Ramos (cell line): ENCODE measurements around the gene HNRNPAB.

ENCODE experiments used
- in situ Hi-C: fragments of 300-500 bp; cut with MboI; formaldehyde crosslinking; loops from one replicate; pipeline ENCODE4 v1.14.3; 2022; ENCODE audit warnings: low sequenced_read_pairs; ENCODE audit not compliant: unreplicated experiment

The HNRNPAB gene

DNA sequence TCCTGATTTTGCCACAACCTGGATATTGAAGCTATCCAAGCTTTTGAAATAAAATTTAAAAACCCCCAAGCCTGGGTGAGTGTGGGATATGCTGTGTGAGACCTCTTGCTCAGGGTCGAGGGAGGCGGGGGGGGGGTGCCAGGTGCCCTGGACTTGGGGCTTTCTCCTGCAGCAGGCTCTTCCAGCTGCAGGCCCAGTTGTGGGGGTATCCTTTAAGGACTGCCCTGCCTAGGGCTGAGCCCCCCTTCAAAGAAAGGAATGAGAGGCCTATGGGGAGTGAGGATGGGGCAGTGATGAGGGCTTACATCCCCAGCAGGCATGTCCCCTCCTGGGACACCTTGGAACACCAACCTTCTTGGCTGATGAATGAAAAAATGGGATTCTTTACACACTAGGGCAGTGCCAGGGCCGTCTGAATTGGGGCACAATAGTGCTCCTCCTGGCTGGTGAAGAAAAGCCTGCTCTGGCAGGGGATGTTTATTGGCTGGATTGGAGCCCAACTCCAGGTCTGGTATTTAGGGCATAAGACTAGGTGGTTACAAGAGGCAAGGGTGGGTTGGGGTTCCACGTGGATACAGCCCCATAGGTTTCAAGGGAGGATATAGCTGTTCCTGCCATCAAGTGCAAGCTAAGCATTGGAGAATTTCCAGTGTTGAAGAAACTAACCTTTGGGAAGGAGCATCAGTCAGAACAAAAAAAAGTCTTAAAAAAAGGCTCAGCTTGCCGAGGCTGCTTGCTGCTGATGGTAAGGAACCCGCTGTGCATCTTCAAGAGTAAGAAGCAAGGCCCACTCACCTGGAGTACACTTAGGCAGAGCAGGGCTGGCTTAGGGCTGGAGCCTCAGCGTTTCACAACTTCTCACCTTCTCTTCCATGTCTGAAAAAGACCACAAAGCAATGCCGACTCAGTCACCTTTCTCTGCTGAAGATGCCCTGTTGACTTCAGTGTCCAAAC, 7.0 kb downstream of the HNRNPAB start:
- in situ Hi-C loops, result no loop called here

DNA sequence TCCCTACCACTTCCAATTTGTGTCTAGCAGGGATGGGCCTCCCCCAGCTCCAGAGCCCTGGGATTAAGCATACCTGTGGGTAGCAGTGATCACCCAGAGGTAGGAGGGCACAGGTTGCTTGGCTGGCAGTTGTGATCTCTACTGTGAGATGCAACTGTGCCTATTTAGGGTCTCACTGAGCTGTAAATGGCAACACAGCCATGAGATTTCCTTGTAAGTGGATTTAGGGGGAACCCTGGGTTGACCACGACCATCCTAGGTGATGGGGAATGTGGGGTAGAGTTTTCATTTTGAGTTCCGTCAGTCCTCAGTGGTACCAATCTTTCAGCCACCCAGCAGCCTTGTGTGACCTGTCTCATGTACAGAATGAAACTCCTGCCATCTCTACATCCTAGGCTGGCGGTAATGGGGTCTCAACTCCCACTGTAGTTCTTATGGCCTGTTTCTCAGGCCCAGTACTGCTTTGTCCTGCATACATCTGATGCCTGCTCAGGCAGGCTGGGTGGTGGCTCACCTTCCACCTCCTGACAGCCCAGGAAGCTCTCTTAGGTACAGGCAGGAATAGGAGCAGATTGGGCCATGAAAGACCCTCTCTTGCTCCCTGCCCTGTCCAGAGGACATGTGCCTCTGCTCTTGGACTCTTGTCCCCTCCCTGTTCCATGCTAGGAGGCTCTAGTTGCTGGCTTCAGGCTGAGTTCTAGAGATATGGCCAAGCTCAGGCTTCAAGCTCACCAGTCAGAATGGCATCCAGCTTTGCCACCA, 8.1 kb downstream of the HNRNPAB start:
- in situ Hi-C loops, result no loop called here

DNA sequence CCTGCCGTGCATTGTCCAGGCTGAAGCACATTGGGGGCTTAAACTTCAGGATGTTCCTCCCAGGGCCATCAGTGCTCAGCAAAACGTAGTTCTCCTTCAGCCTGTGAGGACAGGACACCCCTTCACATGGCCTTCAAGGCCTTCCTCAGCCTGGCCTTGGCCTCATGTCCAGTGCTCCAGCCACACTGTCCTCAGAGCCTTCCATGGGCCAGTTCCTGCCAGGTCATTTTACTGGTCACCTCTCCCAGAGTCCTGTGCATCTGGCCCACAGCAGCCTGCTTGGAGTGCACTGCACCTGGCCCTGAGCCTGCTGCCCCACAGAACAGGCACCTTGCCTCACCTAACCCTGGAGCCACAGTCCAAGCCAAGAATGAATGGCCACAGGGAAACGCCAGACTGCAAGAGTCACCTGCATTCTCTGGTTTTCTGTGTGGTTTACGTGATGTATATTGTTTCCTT, 8.7 kb downstream of the HNRNPAB start:
- in situ Hi-C loops, result no loop called here

DNA sequence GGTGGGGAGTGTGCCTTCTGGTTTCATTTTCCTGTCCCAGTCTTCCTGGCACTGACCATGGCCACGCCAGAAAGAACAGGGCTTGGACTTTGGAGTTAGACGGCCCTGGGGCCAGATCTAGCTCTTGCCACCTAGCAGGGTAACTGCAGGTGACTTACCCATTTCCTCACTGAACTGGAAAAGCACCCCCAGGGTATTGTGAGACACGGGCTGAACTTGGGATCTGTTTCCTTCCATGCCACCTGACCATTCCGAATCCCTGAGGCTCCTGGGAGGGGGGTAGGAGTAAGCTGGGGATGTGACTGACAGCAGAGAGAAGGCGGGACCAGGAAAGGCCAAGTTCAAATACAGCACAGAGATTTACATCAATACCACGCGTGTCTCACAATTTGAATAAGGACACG, 9.4 kb downstream of the HNRNPAB start:
- in situ Hi-C loops, result no loop called here

DNA sequence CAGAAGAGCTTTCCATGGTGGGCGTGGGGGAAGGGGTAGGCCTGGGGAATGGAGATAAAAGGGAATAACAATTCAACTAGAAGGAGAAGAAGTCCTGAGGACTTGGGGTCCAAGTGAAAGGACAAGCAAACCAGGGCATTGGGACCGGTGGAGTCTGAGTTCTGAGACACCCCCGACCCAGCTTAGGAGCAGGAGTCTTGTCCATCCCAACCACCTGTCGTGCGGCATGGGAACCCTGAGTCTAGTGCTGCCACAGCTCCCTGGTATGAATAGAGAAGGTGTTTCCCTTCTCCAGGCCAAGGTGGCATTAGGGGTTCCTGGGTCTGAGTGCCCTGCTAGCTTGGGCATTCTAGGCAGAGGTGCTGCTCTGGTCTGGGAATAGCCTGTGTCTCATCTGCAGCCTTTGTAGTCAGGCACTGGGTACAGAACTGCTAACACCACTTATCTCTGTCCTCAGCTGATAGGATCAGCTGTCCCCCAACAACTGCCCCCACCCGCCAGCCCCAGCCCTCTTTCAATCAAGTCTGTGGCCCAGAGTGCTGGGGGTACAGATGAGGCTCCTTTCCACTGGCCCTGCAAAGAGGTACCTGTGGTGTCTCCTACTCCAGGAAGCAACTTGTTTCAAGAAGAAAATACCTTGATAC, 9.9 kb downstream of the HNRNPAB start:
- in situ Hi-C loops, result no loop called here

DNA sequence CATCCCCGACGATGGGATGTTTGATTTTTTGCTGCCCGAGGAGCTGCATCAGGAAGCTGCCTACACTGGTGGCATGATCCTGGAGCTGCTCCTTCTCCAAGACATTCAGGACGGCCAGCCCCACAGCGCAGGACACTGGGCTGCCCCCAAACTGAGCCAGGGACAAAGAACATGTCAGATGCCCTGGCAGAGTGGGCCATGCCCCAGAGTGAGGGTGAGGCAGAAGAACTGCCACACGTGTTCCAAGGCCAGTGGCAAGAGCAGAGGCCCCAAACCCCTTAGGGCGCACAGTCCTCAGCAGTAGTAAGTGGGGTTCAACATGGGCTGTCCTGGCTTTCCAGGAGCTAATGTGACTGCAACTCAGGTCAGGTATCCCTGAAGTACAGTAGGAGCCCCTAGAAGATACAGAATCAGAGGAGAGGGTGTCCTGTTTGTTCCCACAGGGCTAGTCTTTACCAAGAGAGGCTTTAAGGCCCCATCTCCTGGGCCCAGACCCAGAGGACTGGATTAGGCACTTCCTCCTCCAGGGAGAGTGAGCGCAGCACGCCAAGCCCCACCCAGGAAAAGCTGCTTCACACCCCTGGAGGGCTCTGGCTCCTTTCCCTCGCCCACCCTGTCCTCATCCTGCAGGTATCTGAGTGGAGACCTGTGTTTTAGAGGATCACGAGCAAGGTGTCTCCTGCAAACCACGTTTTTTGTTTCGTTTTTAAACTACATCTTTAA, 11.1 kb downstream of the HNRNPAB start:
- in situ Hi-C loops, result no loop called here

DNA sequence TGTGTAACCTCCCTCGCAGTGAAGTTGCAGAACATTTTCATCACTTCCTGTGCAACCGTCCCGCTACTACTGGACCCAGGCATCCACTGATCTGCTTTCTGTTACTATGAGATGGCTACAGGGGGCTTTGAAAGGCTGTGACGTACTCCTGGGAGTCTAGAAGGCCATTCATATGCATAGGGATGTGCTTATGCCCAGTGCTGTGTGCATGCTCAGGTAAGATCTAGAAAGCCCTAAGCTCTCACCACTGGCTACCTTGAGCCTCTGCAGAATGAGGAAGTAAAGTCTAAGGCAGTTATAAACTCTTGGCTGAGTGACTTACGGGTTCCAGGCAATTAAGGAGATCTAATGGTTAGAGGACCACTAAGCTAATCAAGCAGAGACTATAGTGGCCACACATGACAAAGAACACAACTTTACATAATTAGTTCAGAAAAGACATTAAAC, 11.8 kb downstream of the HNRNPAB start:
- in situ Hi-C loops, result no loop called here

DNA sequence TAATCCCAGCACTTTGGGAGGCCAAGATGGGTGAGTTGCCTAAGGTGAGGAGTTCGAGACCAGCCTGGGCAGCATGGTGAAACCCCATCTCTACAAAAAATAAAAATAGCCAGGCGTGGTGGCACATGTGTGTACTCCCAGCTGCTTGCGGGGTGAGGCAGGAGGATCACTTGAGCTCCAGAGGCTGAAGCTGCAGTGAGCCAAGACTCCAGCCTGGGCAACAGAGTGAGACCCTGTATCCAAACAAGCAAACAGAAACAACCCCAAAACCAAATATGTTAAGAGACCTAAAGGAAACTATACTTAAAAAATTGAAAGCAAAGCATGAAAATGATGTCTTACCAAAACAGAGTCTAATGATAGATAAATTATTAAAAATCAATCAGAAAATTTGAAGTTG, 12.4 kb downstream of the HNRNPAB start:
- in situ Hi-C loops, result no loop called here

DNA sequence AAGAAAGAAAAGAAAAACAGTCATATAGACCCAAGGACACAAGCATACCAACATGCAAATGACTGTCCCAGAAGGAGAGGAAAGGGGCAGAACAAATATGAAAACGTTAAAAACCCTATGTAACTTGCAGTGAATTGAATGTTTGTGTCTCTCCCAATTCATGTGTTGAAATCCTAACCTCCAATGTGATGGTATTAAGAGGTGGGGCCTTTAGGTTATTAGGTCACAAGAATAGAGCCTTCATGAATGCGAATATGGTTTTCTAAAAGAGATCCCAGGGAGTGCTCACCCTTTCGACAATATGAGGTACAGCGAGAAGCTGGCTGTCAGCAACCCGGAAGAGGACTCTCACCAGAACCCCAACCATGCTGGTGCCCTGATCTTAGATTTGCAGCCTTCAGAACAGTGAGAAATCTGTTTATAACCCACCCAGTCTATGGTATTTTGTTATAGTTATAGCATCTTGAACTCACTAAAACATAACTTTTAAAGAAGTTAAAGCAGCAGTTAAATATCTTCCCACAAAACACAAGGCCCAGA, 14.0 kb downstream of the HNRNPAB start:
- in situ Hi-C loops, result no loop called here

DNA sequence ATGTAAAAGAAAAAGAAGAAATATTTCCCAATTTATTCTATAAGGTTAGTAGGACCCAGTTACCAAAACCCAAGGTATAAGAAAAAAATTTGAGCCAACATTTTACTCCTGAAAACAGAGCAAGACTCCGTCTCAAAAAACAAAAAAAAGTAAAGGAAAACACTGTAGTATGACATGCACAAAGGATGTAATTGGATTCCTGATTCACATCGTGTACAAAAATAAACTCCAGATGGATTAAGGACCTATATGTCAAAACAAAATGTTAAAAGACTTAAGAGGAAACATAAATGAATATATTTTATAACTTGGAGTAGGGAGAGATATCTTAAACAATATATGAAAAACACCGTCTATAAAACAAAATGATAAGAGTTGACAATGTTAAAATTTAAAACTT, 14.5 kb downstream of the HNRNPAB start:
- in situ Hi-C loops, result no loop called here

DNA sequence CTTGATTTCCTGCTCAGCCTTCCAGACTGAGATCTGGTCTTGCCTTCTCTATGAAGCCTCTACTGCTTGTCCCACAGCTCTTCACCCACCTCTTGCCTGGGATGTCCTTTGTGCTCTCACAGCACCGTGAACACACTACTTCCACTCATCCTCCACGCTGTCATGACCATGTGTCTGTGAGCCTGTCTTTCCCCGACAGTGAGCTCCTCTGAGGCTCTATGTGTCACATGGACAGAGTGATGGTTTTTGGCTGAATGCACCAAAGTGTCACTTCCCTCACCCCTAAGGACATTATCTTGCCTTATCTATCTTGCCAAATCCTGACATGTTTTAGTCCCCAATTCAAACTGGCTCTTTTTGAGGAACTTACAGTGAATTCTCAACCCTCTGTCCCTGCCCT, 16.9 kb downstream of the HNRNPAB start:
- in situ Hi-C loops, result no loop called here

DNA sequence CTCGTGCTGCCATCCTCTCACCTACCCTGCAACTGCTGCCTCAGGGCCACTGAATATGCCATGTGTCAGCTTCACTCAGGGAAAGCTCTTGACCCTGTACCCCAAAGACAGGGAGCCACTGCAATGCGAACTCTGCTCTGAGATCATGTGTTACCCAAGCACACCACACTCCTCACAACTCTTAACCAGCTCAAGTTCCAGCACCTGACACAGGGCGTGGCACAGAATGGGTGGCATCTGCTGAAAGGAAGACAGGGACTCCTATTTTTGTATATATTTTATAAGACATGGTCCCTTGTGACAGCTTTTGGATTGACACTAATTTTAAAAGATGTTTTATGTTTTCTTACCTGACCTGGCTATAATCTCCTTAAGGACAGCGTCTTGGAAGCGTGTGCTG, 17.5 kb downstream of the HNRNPAB start:
- in situ Hi-C loops, result no loop called here

DNA sequence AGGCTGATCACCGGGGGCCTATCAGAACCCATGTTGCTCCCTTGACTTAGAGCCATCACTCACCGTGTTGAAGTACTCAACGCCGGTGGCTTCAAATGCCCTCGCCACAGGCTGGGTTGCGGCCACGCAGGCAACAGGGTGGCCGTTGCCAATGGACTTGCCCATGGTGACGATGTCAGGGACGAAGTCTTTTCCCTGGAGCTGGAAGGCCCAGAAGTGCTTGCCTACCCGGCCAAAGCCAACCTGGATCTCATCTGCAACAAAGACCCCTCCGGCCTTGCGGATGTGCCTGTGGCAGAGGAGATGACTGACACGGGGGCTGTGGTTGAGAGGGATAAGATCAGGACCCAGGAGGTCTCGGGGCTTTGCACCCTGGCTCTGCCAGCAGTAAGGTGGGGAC, 18.0 kb downstream of the HNRNPAB start:
- in situ Hi-C loops, result no loop called here

DNA sequence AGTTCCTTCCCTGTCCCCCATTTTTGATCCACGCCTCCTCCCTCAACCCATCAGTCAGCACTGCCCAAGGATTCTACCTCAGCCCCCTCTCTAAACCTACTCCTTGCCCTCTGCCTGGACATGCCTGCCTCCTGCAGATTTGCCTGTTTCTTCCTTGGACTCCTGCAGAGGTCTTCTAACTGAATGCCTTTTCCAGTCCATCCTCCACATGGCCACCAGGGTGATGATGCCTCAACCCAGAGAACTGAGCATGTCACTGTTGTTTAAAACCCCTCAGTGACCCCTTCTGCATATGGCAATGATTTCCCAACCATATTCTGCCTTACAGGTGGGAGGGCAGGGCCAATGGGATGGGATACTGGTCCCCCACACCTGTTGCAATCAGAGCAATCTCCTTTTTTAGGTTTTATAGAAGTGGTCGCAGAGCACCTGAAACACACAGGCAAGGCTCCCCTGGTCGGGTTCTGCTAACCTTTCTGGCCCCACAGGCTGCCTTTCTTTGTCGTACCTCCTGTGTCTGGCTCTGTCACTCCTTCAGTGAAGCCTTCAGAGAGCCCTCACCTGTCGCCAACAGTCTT, 19.0 kb downstream of the HNRNPAB start:
- in situ Hi-C loops, result no loop called here

DNA sequence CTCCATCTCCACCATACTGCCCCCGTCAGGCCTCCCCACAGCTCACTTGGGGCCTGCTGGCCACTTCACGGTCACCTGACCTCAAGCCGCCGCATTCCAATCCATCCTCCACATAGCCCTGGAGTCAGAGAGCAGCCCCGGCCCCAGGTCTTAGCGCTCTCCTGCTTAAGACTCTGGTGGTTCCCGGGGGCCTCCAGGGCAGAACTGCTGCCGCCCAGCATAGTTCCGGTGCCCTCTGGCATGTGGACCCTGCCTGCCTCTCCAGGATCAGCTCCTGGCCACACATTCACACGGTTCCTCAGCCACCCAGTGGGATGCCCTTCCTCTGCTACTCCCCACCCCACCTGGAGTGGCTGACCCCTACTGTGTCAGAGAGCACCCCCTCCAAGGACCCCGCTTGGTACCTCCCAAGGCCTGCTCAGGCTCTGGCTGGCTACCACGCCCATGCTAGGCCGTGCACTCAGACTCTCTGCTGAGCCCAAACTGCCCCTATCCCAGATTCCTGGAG, 19.5 kb downstream of the HNRNPAB start:
- in situ Hi-C loops, result no loop called here

DNA sequence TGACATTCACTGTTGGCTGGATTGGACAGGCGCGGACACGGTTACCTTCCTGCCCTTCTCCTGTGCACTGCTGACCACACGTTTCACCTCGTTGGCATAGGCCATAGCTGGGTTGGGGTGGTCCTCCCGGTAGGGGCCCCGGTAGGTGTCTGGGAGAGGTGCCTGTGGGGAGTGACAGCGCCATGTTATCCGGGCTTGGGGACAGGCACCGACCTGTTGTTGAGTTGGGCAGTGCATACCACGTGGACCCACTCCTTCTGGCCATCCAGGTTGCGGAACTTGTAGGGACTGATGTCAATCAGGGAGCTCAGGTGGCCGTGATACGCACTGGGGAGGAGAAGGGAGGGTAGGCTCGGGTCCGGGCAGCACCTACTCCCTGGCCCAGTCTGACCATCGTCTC, 20.1 kb downstream of the HNRNPAB start:
- in situ Hi-C loops, result no loop called here

DNA sequence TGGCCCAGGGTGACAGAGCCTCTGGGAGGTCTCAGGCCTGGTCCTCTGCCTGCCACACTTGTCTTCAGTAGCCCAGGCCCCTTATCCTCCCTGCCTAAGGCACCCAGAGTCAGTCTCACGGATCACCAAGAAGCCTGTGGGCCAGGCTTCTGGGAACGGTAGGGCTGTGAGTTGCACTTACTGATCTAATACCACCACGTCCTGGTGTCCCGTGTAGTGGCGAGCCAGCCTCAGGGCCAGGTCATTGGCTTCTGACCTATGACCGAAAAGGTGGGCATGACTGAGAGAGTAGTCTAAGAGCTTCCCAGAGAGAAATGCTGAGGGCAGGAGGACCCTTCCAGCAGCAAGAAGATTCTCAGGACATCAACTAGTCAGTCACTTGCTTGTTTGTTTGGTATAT, 20.8 kb downstream of the HNRNPAB start:
- in situ Hi-C loops, result no loop called here

DNA sequence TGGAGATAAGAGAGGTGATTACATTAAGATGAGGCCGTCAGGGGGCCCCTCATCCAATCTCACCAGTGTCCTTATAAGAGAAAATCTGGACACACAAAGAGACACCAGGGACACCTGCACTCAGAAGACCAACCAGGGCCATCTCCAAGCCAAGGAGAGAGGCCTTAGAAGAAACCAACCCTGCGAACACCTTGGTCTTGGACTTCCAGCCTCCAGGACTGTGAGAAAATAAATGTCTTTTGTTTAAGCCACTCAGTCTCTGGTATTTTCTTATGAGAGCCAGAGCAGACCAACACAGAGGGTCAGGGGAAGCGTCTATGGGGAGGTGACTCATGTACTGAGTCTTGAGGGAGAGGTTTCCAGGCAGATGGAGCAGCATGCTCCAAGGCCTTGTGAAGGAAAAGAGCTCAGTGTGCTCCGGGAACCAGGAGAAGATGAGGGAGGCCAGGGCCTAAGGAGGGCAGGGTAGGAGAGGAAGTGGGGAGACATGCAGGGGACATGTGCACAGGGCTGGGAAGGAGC, 22.9 kb downstream of the HNRNPAB start:
- in situ Hi-C loops, result no loop called here

DNA sequence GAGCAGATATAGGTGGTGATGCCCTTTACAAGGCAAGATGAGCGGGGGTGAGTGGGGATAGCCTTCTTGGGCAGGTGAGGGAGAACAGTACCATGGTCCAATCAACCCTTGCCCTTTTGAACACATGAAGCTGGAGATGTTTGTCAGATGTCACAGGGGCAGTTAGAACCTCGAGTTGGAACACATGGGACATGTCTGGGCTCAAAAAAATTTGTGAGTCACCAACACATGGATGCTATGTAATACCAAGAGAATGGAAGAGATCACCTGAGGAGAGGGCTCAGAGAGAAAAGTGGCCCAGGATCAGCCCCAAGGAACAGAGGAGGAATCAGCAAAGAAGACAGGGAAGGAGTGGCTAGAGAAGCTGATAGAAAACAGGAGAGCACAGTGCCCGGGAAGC, 23.6 kb downstream of the HNRNPAB start:
- in situ Hi-C loops, result no loop called here
